Peyer's patch (tissue), 4 donors: Measurements from ENCODE around the gene OR2H1.

ENCODE experiments used
- CTCF ChIP-seq, 6 experiments: fragments of 450-650 bp in 4 of 6; fragments of 200-600 bp in 2 of 6; sonication (generic) in 1 of 6; IDR thresholded peaks; one replicate each; pipeline ENCODE4 v1.5.1; 2017 to 2019; ENCODE audit warnings: antibody characterized with exemption in 6 of 6, mild to moderate bottlenecking in 3 of 6, moderate library complexity in 1 of 6
- POLR2A ChIP-seq, 2 donors: fragments of 450-650 bp; IDR thresholded peaks; one replicate each; pipeline ENCODE4 v1.5.1; 2017; ENCODE audit warnings: antibody characterized with exemption in 2 of 2, mild to moderate bottlenecking in 2 of 2, moderate library complexity in 2 of 2

GRCh38 chr6:29506446-29507067, 49.6 kb downstream of the OR2H1 start:
- TF ChIP-seq CTCF (IDR thresholded peaks at IDR 0.05) = no peak
- no peak for TF ChIP-seq POLR2A (IDR thresholded peaks at IDR 0.05)
